IMR-90 (cell line): ENCODE results near the gene NPDC1. TPM values are rescaled to one million over a fixed set of nuclear protein-coding genes. Genes with fewer than 3 reads are reported as not detected.
A peak's percentile ranks its signal among the peaks of the same experiment; 100 is the strongest.

Source experiments
- ATAC-seq: fragments of 200-7000 bp; cut with Tn5 transposase; 2 replicates; pipeline ENCODE4 v1.9.1; 2020; ENCODE audit warnings: low read depth, mild to moderate bottlenecking, moderate library complexity
- BruUV-seq: library from RNA; stranded (reverse); fragments of 400-500 nt; replicated peaks from 2 replicates; lab custom pipeline; 2021; lab: Mats Ljungman, UMichigan
- CTCF ChIA-PET: fragments of 300-600 bp; formaldehyde crosslinking; extraction: SDS; loops from one replicate; lab custom pipeline; 2021; ENCODE audit warnings: antibody characterized with exemption; lab: Yijun Ruan, JAX
- POLR2A ChIA-PET: fragments of 300-600 bp; sonication (Branson Sonifier 250); formaldehyde crosslinking; loops from one replicate; lab custom pipeline; 2022; ENCODE audit warnings: antibody characterized with exemption; ENCODE audit not compliant: unreplicated experiment; lab: Charles Lee
- DNase-seq: peaks from one replicate; pipeline ENCODE4 v3.0.0; 2013
- H2AFZ ChIP-seq: replicated peaks from 2 replicates; pipeline ENCODE3; 2013; ENCODE audit warnings: low read length, mild to moderate bottlenecking; ENCODE audit not compliant: poor library complexity
- H2AK5ac ChIP-seq: 2 replicates; pipeline ENCODE4 v1.6.1; 2013; ENCODE audit warnings: low read depth, low read length, inconsistent platforms
- H2AK9ac ChIP-seq: replicated peaks from 2 replicates; pipeline ENCODE3; 2013; ENCODE audit warnings: mild to moderate bottlenecking, low read depth, low read length, moderate library complexity; ENCODE audit not compliant: poor library complexity
- H2BK120ac ChIP-seq: 2 replicates; pipeline ENCODE4 v1.6.1; 2013; ENCODE audit warnings: low read depth, low read length, inconsistent platforms
- H2BK15ac ChIP-seq: 3 replicates; pipeline ENCODE4 v1.6.1; 2013; ENCODE audit warnings: low read depth, low read length, inconsistent platforms
- H2BK20ac ChIP-seq: 2 replicates; pipeline ENCODE4 v1.6.1; 2013; ENCODE audit warnings: low read depth, mild to moderate bottlenecking, inconsistent platforms, low read length, moderate library complexity
- H2BK5ac ChIP-seq: 2 replicates; pipeline ENCODE4 v1.6.1; 2013; ENCODE audit warnings: mild to moderate bottlenecking, low read depth, low read length, inconsistent platforms; ENCODE audit not compliant: poor library complexity, severe bottlenecking
- H3K14ac ChIP-seq: replicated peaks from 2 replicates; pipeline ENCODE4 v1.6.1; 2013; ENCODE audit warnings: low read depth, low read length, inconsistent platforms
- H3K18ac ChIP-seq: 2 replicates; pipeline ENCODE4 v1.6.1; 2013; ENCODE audit warnings: low read depth, low read length, control low read depth
- H3K23ac ChIP-seq: 2 replicates; pipeline ENCODE4 v1.6.1; 2013; ENCODE audit warnings: low read depth, low read length, inconsistent platforms
- H3K27ac ChIP-seq: 2 replicates; pipeline ENCODE4 v1.5.1; 2013; ENCODE audit warnings: mild to moderate bottlenecking, control low read depth, low read length; ENCODE audit not compliant: insufficient read depth
- H3K27me3 ChIP-seq: 2 replicates; pipeline ENCODE4 v1.6.1; 2013; ENCODE audit warnings: low read length; ENCODE audit not compliant: control insufficient read depth, insufficient read depth
- H3K36me3 ChIP-seq: 2 replicates; pipeline ENCODE4 v1.6.1; 2013; ENCODE audit warnings: low read length, mixed read lengths; ENCODE audit not compliant: control insufficient read depth, insufficient read depth
- H3K4ac ChIP-seq: 2 replicates; pipeline ENCODE4 v1.6.1; 2013; ENCODE audit warnings: low read depth, low read length, inconsistent platforms
- H3K4me1 ChIP-seq: 2 replicates; pipeline ENCODE4 v1.6.1; 2013; ENCODE audit warnings: low read length, mixed read lengths; ENCODE audit not compliant: control insufficient read depth, insufficient read depth
- H3K4me2 ChIP-seq: 2 replicates; pipeline ENCODE4 v1.6.1; 2013; ENCODE audit warnings: low read depth, mild to moderate bottlenecking, control low read depth, low read length, moderate library complexity
- H3K4me3 ChIP-seq: 2 replicates; pipeline ENCODE4 v1.5.1; 2013; ENCODE audit warnings: low read depth, mild to moderate bottlenecking, control low read depth, low read length, moderate library complexity; ENCODE audit not compliant: insufficient read depth
- H3K56ac ChIP-seq: 2 replicates; pipeline ENCODE4 v1.6.1; 2013; ENCODE audit warnings: low read length, inconsistent platforms; ENCODE audit not compliant: insufficient read depth; ENCODE audit errors: extremely low read depth
- H3K79me1 ChIP-seq, 2 experiments: 2 replicates each; pipeline ENCODE4 v1.6.1; 2013; ENCODE audit warnings: low read length in 2 of 2, inconsistent platforms in 1 of 2, low read depth in 1 of 2
- H3K9ac ChIP-seq: 2 replicates; pipeline ENCODE4 v1.6.1; 2013; ENCODE audit warnings: low read depth, low read length, control low read depth
- H3K9me1 ChIP-seq: 2 replicates; pipeline ENCODE4 v1.6.1; 2013; ENCODE audit warnings: low read length, inconsistent platforms; ENCODE audit not compliant: insufficient read depth
- H3K9me3 ChIP-seq: 2 replicates; pipeline ENCODE4 v1.6.1; 2013; ENCODE audit warnings: low read length; ENCODE audit not compliant: control insufficient read depth, insufficient read depth
- H4K20me1 ChIP-seq: 2 replicates; pipeline ENCODE4 v1.6.1; 2013; ENCODE audit warnings: low read length, inconsistent platforms; ENCODE audit not compliant: insufficient read depth
- H4K5ac ChIP-seq: 2 replicates; pipeline ENCODE4 v1.6.1; 2013; ENCODE audit warnings: mild to moderate bottlenecking, low read depth, low read length, control low read depth
- H4K8ac ChIP-seq, 2 experiments: 2 replicates each; pipeline ENCODE4 v1.6.1; 2013; ENCODE audit warnings: low read depth in 2 of 2, low read length in 2 of 2, control low read depth in 1 of 2, inconsistent platforms in 1 of 2
- H4K91ac ChIP-seq: 2 replicates; pipeline ENCODE4 v1.6.1; 2013; ENCODE audit warnings: low read depth, low read length, inconsistent platforms; ENCODE audit not compliant: insufficient read depth
- CEBPB ChIP-seq: IDR thresholded peaks from 2 replicates; pipeline ENCODE4 v1.6.1; 2012; ENCODE audit warnings: low read depth, low read length, improper control_type of control experiment
- MAFK ChIP-seq: IDR thresholded peaks from 2 replicates; pipeline ENCODE4 v1.6.1; 2012; ENCODE audit warnings: low read depth, low read length, improper control_type of control experiment
- NFE2L2 ChIP-seq: fragments of 150-350 bp; IDR thresholded peaks from 2 replicates; pipeline ENCODE4 v1.6.1; 2016; ENCODE audit warnings: low read depth, mild to moderate bottlenecking, low read length
- RCOR1 ChIP-seq: IDR thresholded peaks from 2 replicates; pipeline ENCODE4 v1.6.1; 2012; ENCODE audit warnings: mild to moderate bottlenecking, low read length, improper control_type of control experiment; ENCODE audit not compliant: insufficient replicate concordance
- WGBS, 2 experiments: methylation state at CpG; one replicate each; pipeline versions ENCODE4 v1.1.5 to v1.1.7; 2013; ENCODE audit warnings: missing lambda C conversion rate in 2 of 2; ENCODE audit not compliant: insufficient read length in 1 of 2; ENCODE audit errors: extremely low coverage in 2 of 2; 5-methylcytosine and 5-hydroxymethylcytosine counted together
- dilution Hi-C: fragments of 300-500 bp; cut with HindIII; formaldehyde crosslinking; loops from one replicate; pipeline ENCODE4 v1.14.3; 2018; ENCODE audit warnings: low sequenced_read_pairs; ENCODE audit not compliant: unreplicated experiment
- in situ Hi-C: fragments of 300-500 bp; cut with MboI; formaldehyde crosslinking; loops from 3 replicates; pipeline ENCODE4 v1.14.3; 2019; ENCODE audit warnings: low sequenced_read_pairs, inconsistent platforms, mixed read lengths
- intact Hi-C: fragments of 100-400 bp; cut with micrococcal nuclease; formaldehyde crosslinking; loops from 2 replicates; pipeline ENCODE4 v1.10.0; 2022
- polyA plus RNA-seq, 3 experiments: library from polyadenylated mRNA; depleted of rRNA; stranded (reverse); fragments of >200 nt; gene quantifications; 2 replicates each; pipeline ENCODE4 v1.2.3, GENCODE V29; 2012; ENCODE audit warnings: low replicate concordance in 1 of 3
- total RNA-seq: library from RNA; depleted of rRNA; stranded (reverse); fragments of >200 nt; gene quantifications from 2 replicates; pipeline ENCODE4 v1.2.3, GENCODE V29; 2012

Gene NPDC1
- total and polyA plus RNA-seq, 2 of the 4 experiments (the other 2 are of a cell fraction) = 2.7 to 58.1 TPM

GRCh38 chr9:137044502-137045177 is 1.3 kb downstream of the NPDC1 start:
- Histone ChIP-seq H3K79me1 (peaks cover 5 to 16% of the 10 kb centered on the region in 2 experiments; a peak in 3 of 4 replicates), H2BK15ac (no peak overlapping the region), H2BK120ac (no peak overlapping the region), H2AK5ac (peak overlapping the region; percentile 24; the same call in 1 of the 2 replicates), H2BK5ac (no peak overlapping the region), H3K9me3 (no peaks in the 10 kb centered on the region), H3K14ac (no peak overlapping the region), H3K36me3 (peaks cover 8% of the 10 kb centered on the region; the same call in 1 of the 2 replicates), H2BK20ac (no peak overlapping the region), H4K91ac (no peak overlapping the region), H3K4ac (no peak overlapping the region), H3K9me1 (no peaks in the 10 kb centered on the region), H3K56ac (no peak overlapping the region), H2AFZ (no peak overlapping the region), H3K27ac (no peak overlapping the region), H3K9ac (0 out of 2 replicates have a peak overlapping the region, but pooled peaks have one; percentile 50), H3K18ac (no peak overlapping the region), H4K20me1 (peaks cover 30% of the 10 kb centered on the region), H2AK9ac (peak overlapping the region; percentile 93), H3K4me2 (peak overlapping the region; percentile 78), H4K8ac (no peak overlapping the region), H4K5ac (no peak overlapping the region), H3K4me3 (peak overlapping the region; percentile 63), H3K27me3 (peaks cover 20% of the 10 kb centered on the region), H3K23ac (no peak overlapping the region), H3K4me1 (peaks cover 11% of the 10 kb centered on the region)
- ChIA-PET POLR2A (no interaction called here), CTCF (no interaction called here)
- no peak for ATAC-seq
- DNase-seq = no peak
- WGBS, 2 experiments = 67% methylated on average over 9 of the region's 18 CpGs; no CpG with 5 or more reads in 1 of the 2 experiments
- TF ChIP-seq RCOR1 (no peak), MAFK (no peak), CEBPB (no peak), NFE2L2 (no peak)
- in situ Hi-C loops = no loop called here
- dilution Hi-C loops = no loop called here
- intact Hi-C loops = no loop called here
- BruUV-seq = no TSS peak
